ENCODE measurements around the gene SMIM27.
"Not testable (repeated sequence)": the region's sequence is repeated elsewhere in the genome, so short reads cannot be mapped to it uniquely, and the experiment has no call there.

Gene SMIM27

DNA sequence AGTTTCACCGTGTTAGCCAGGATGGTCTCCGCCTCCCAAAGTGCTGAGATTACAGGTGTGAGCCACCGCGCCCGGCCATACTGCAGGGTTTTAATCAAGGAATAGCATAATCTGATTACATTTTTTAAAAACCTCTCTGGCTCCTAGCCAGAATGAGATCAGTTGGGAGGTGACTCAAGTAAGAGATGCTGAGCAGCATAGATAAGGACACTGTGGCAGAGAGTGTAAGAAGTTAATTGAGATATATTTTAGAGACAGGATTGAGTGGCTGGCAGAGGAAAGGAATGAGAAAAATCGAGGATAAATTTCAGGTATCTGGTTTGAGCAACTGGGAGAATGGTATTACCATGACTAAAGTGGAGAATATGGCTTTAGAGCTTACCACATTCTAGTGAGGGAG, 18.8 kb upstream of the SMIM27 start:
- H3K27me3 ChIP-seq (ENCODE audit: control insufficient read depth, insufficient read depth, low read length), result no peaks in the 10 kb centered on the region
- no peak overlapping the region for H3K9ac ChIP-seq (ENCODE audit: low read length)
- no peaks in the 10 kb centered on the region for H3K36me3 ChIP-seq (ENCODE audit: control insufficient read depth, insufficient read depth, low read length)
- no peak overlapping the region for H3K4me3 ChIP-seq (ENCODE audit: low read length)
- H3K27ac ChIP-seq (ENCODE audit: low read depth, low read length), result no peak overlapping the region
- no peaks in the 10 kb centered on the region for H3K4me1 ChIP-seq (ENCODE audit: control insufficient read depth, insufficient read depth, low read length)

GRCh38 chr9:32533816-32534215, 18.3 kb upstream of the SMIM27 start:
- no peak overlapping the region for H3K4me3 ChIP-seq (ENCODE audit: low read length)
- H3K27ac ChIP-seq (ENCODE audit: low read depth, low read length), result no peak overlapping the region
- no peaks in the 10 kb centered on the region for H3K4me1 ChIP-seq (ENCODE audit: control insufficient read depth, insufficient read depth, low read length)
- H3K9ac ChIP-seq (ENCODE audit: low read length), result no peak overlapping the region
- no peaks in the 10 kb centered on the region for H3K36me3 ChIP-seq (ENCODE audit: control insufficient read depth, insufficient read depth, low read length)
- H3K27me3 ChIP-seq (ENCODE audit: control insufficient read depth, insufficient read depth, low read length), result no peaks in the 10 kb centered on the region

DNA sequence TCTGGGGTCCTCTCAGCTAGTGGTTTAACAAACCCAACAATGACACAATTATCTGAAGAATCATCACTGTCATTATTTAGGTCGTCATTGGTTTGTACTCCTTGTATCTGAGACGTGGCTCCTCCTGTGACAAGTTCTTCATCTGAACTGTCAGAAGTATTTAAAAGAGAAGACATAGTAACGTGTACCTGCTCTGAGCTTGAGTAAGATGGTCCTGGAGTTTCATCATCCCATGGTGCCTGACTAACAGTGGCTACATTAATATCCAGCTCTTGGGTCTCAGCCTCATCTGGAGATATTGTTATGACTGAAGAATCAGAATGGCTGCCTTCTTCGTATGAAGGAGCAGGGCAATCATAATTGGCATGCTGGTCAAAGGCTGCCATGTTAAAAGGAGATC, 9.1 kb upstream of the SMIM27 start:
- Histone ChIP-seq H3K4me3 (ENCODE audit: low read length) (no peak overlapping the region), H3K27ac (ENCODE audit: low read depth, low read length) (no peak overlapping the region), H3K27me3 (ENCODE audit: control insufficient read depth, insufficient read depth, low read length) (no peaks in the 10 kb centered on the region), H3K9ac (ENCODE audit: low read length) (no peak overlapping the region), H3K4me1 (ENCODE audit: control insufficient read depth, insufficient read depth, low read length) (no peaks in the 10 kb centered on the region), H3K36me3 (ENCODE audit: control insufficient read depth, insufficient read depth, low read length) (peaks cover 17% of the 10 kb centered on the region)

DNA sequence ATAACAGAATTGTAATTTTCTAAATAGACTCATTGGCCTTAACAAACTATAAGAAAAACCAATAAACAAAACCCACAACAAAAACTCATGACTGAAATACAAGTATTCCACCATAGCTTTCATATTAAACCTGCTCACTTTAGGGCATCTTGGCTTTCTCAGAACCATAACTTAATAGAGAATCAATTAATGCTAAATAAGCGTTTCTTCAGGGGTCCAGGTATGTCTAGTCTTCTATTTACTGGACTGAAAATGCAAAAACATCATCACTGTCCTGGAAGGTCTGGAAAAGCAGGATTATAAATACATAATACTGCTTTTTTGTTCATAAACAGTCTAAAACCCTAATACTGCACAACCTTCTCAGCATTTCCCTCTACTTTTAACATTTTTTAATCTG, 6.2 kb upstream of the SMIM27 start:
- Histone ChIP-seq H3K36me3 (ENCODE audit: control insufficient read depth, insufficient read depth, low read length) (peaks cover 17% of the 10 kb centered on the region), H3K4me1 (ENCODE audit: control insufficient read depth, insufficient read depth, low read length) (peaks cover 5% of the 10 kb centered on the region), H3K27ac (ENCODE audit: low read depth, low read length) (no peak overlapping the region), H3K4me3 (ENCODE audit: low read length) (no peak overlapping the region), H3K27me3 (ENCODE audit: control insufficient read depth, insufficient read depth, low read length) (no peaks in the 10 kb centered on the region), H3K9ac (ENCODE audit: low read length) (no peak overlapping the region)

- not testable (repeated sequence) for H3K27me3 ChIP-seq (ENCODE audit: control insufficient read depth, insufficient read depth, low read length); H3K36me3 ChIP-seq (ENCODE audit: control insufficient read depth, insufficient read depth, low read length); H3K4me3 ChIP-seq (ENCODE audit: low read length); H3K4me1 ChIP-seq (ENCODE audit: control insufficient read depth, insufficient read depth, low read length); H3K27ac ChIP-seq (ENCODE audit: low read depth, low read length); H3K9ac ChIP-seq (ENCODE audit: low read length)
Measured at GRCh38 chr9:32548213-32548612, 3.9 kb upstream of the SMIM27 start.

DNA sequence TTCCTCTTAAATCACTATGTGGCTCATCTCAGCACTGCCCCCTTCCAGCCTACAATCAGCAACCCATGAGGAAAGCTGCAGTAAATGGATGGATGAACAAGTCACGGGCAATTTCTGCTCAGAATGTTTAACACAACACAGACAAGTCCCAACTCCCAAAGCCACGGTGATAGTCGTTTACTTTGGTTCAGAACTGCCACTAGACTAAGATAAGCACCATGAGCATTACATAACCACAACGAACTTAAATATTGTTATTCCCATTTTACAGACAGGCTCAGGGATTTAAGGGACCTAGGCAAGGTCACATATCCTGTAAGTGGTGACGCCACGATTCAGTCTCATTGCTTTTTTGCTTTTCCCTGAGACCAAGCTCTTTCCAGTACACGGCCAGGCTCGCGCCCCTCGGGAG, 2.0 kb upstream of the SMIM27 start:
- peak overlapping the region; percentile 96 for H3K4me3 ChIP-seq (ENCODE audit: low read length)
- H3K4me1 ChIP-seq (ENCODE audit: control insufficient read depth, insufficient read depth, low read length), result peaks cover 5% of the 10 kb centered on the region
- peak overlapping the region; percentile 52 for H3K9ac ChIP-seq (ENCODE audit: low read length)
- peak overlapping the region; percentile 98 for H3K27ac ChIP-seq (ENCODE audit: low read depth, low read length)
- no peaks in the 10 kb centered on the region for H3K36me3 ChIP-seq (ENCODE audit: control insufficient read depth, insufficient read depth, low read length)
- H3K27me3 ChIP-seq (ENCODE audit: control insufficient read depth, insufficient read depth, low read length), result no peaks in the 10 kb centered on the region

GRCh38 chr9:32550562-32551275, 1.4 kb upstream of the SMIM27 start:
- Histone ChIP-seq H3K4me1 (ENCODE audit: control insufficient read depth, insufficient read depth, low read length) (peaks cover 5% of the 10 kb centered on the region), H3K9ac (ENCODE audit: low read length) (peak overlapping the region; percentile 90), H3K4me3 (ENCODE audit: low read length) (peak overlapping the region; percentile 96), H3K27ac (ENCODE audit: low read depth, low read length) (peak overlapping the region; percentile 98), H3K36me3 (ENCODE audit: control insufficient read depth, insufficient read depth, low read length) (no peaks in the 10 kb centered on the region), H3K27me3 (ENCODE audit: control insufficient read depth, insufficient read depth, low read length) (no peaks in the 10 kb centered on the region)

GRCh38 chr9:32551276-32552051, 663 bp upstream of the SMIM27 start:
- H3K27ac ChIP-seq (ENCODE audit: low read depth, low read length), result peak overlapping the region; percentile 98
- H3K4me1 ChIP-seq (ENCODE audit: control insufficient read depth, insufficient read depth, low read length), result peaks cover 5% of the 10 kb centered on the region

DNA sequence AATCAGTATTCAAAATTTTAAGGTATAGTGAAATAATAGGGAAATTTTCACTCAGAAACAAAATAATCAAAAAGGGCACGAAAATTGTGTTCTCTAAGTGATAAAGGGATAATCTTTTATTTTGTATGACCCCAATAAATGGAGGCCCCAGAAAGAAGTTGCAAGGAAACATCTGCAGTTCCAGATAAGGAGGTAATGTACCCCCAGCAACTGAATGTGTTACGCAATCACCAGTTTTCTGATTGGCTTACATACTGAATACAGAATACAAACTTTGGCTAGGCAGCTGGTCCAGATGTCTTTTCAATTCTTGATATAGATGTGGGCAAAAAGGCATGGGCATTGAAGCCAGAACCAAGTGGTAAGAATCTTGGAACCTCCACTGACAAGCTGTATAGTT, 2.0 kb downstream of the SMIM27 start:
- H3K4me3 ChIP-seq (ENCODE audit: low read length), result no peak overlapping the region
- H3K4me1 ChIP-seq (ENCODE audit: control insufficient read depth, insufficient read depth, low read length), result peaks cover 5% of the 10 kb centered on the region
- H3K27ac ChIP-seq (ENCODE audit: low read depth, low read length), result no peak overlapping the region
- no peaks in the 10 kb centered on the region for H3K27me3 ChIP-seq (ENCODE audit: control insufficient read depth, insufficient read depth, low read length)
- no peaks in the 10 kb centered on the region for H3K36me3 ChIP-seq (ENCODE audit: control insufficient read depth, insufficient read depth, low read length)
- no peak overlapping the region for H3K9ac ChIP-seq (ENCODE audit: low read length)

More at GRCh38 chr9:32551276-32552051, 663 bp upstream of the SMIM27 start:
- Histone ChIP-seq H3K4me3 (ENCODE audit: low read length) (peak overlapping the region; percentile 96), H3K36me3 (ENCODE audit: control insufficient read depth, insufficient read depth, low read length) (no peaks in the 10 kb centered on the region), H3K9ac (ENCODE audit: low read length) (peak overlapping the region; percentile 90), H3K27me3 (ENCODE audit: control insufficient read depth, insufficient read depth, low read length) (no peaks in the 10 kb centered on the region)

DNA sequence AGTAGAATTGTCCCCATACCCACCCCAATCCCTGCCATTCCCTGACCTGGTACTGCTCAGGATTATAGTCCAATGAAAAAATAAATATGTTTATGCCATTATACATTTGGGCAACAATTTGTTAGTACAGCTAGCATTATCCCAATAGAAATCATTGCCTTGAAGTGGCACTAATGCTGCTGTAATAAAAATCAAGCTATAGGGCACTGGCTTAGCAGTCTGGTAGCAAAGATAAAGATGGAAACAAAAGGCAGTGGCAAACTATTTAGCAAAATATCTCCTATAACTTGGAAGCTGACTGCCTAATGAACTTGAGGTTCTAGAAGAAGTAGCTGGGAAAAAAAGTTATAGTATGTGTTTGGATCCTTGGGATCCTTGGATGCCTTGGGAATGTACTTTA, 2.5 kb downstream of the SMIM27 start:
- Histone ChIP-seq H3K4me3 (ENCODE audit: low read length) (no peak overlapping the region), H3K9ac (ENCODE audit: low read length) (no peak overlapping the region), H3K27me3 (ENCODE audit: control insufficient read depth, insufficient read depth, low read length) (no peaks in the 10 kb centered on the region), H3K27ac (ENCODE audit: low read depth, low read length) (no peak overlapping the region), H3K4me1 (ENCODE audit: control insufficient read depth, insufficient read depth, low read length) (peaks cover 3% of the 10 kb centered on the region), H3K36me3 (ENCODE audit: control insufficient read depth, insufficient read depth, low read length) (no peaks in the 10 kb centered on the region)

DNA sequence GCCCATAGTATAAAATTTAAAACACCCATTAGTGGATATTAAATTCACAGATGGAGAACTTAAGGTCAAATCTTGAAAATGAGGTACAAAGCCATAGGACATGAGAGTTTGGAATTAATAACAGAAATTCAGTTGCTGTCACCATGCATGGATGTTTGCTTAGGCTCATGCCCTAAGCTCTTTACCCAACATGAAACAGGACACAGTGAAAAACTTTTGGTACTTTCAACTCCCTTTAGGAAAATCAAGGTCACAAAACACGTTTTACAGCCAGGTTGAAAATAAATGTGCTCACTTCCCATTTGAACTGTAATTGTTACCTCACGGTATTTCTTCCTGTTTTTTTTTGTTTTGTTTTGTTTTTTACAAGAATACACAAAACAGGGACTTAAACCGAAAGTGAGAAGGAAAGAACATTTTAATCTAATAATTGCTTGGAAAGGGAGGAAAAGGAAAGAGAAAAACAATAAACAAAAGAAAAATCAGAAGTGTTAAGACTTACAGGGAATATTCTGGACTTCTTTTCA, 6.3 kb downstream of the SMIM27 start:
- H3K9ac ChIP-seq (ENCODE audit: low read length), result no peak overlapping the region
- no peaks in the 10 kb centered on the region for H3K36me3 ChIP-seq (ENCODE audit: control insufficient read depth, insufficient read depth, low read length)
- no peaks in the 10 kb centered on the region for H3K27me3 ChIP-seq (ENCODE audit: control insufficient read depth, insufficient read depth, low read length)
- H3K4me1 ChIP-seq (ENCODE audit: control insufficient read depth, insufficient read depth, low read length), result no peaks in the 10 kb centered on the region
- H3K27ac ChIP-seq (ENCODE audit: low read depth, low read length), result no peak overlapping the region
- H3K4me3 ChIP-seq (ENCODE audit: low read length), result no peak overlapping the region

GRCh38 chr9:32565967-32566366, 13.8 kb downstream of the SMIM27 start:
- Histone ChIP-seq H3K36me3 (ENCODE audit: control insufficient read depth, insufficient read depth, low read length) (peaks cover 14% of the 10 kb centered on the region), H3K27me3 (ENCODE audit: control insufficient read depth, insufficient read depth, low read length) (no peaks in the 10 kb centered on the region), H3K27ac (ENCODE audit: low read depth, low read length) (no peak overlapping the region), H3K9ac (ENCODE audit: low read length) (no peak overlapping the region), H3K4me1 (ENCODE audit: control insufficient read depth, insufficient read depth, low read length) (no peaks in the 10 kb centered on the region), H3K4me3 (ENCODE audit: low read length) (no peak overlapping the region)
